GM10248 (cell line): ENCODE results near the gene ANKRD53.

ENCODE experiments used
- CTCF ChIA-PET: fragments of 300-600 bp; sonication (Branson Sonifier 250); formaldehyde crosslinking; extraction: SDS; loops from one replicate; lab custom pipeline; 2021; ENCODE audit warnings: antibody characterized with exemption; lab: Yijun Ruan, JAX
- POLR2A ChIA-PET: fragments of 350-650 bp; sonication (Branson Sonifier 250); formaldehyde crosslinking; extraction: SDS; loops from one replicate; lab custom pipeline; 2020; ENCODE audit warnings: antibody characterized with exemption; lab: Yijun Ruan, JAX
- DNase-seq: peaks from one replicate; pipeline ENCODE4 v3.0.0; 2012; ENCODE audit errors: extremely low spot score
- TF ChIP-seq, protein P1 (sequence below): IDR thresholded peaks from 2 replicates; pipeline ENCODE4 v1.5.1; 2012; ENCODE audit warnings: mild to moderate bottlenecking, low read depth; ENCODE audit errors: extremely low read depth, missing control alignments, control extremely low read depth

The ANKRD53 gene

DNA sequence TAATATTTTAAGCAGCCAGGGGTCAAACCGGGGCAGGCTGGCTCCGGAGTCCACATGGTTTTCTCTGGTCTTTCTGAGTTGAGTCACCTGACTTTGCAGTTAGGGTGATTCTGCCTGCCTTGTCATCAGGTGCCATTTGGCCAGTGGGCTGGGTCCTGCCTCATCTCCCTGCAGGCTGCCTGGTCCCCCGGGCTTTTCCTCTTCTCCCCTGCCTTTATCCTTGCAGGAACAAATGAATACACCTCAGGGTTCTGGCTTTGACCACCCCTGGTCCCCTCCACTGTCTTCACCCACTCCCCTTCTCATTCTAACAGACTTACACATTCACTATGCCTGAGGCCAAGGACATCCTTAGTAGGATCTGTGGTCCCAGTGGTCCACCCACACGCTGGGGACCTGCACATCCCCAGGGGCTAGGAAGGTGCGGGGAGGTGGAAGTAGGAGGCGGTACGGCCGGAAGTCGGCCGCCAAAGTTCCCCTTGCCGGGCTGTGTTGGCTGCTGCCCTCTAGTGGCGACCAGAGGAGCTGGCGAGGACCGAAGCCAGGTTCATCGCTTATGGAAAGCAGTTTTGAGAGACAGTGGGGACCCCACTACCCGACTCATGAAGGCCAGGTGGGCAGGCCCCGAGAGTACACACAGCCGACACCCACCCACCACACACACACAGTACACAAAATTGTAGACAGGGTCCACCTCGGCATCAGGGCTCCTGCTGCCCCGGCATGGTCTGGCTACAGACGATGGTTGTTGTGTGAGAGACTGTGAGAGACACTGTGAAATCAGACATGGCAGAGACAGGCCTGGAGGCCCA, 22.6 kb downstream of the ANKRD53 start:
- TF ChIP-seq, protein P1, sequence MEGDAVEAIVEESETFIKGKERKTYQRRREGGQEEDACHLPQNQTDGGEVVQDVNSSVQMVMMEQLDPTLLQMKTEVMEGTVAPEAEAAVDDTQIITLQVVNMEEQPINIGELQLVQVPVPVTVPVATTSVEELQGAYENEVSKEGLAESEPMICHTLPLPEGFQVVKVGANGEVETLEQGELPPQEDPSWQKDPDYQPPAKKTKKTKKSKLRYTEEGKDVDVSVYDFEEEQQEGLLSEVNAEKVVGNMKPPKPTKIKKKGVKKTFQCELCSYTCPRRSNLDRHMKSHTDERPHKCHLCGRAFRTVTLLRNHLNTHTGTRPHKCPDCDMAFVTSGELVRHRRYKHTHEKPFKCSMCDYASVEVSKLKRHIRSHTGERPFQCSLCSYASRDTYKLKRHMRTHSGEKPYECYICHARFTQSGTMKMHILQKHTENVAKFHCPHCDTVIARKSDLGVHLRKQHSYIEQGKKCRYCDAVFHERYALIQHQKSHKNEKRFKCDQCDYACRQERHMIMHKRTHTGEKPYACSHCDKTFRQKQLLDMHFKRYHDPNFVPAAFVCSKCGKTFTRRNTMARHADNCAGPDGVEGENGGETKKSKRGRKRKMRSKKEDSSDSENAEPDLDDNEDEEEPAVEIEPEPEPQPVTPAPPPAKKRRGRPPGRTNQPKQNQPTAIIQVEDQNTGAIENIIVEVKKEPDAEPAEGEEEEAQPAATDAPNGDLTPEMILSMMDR, result peak; percentile 94
- peak; percentile 87 for DNase-seq
- ChIA-PET POLR2A (no interaction called here), CTCF (interaction anchor here (0.8 to 10.1 kb wide), 27 partner anchors 9 to 700 kb away, joined by 3 to 138 read pairs (median 5); partner anchors contain the start of genes ANKRD53, FAM136A and NAGK)

DNA sequence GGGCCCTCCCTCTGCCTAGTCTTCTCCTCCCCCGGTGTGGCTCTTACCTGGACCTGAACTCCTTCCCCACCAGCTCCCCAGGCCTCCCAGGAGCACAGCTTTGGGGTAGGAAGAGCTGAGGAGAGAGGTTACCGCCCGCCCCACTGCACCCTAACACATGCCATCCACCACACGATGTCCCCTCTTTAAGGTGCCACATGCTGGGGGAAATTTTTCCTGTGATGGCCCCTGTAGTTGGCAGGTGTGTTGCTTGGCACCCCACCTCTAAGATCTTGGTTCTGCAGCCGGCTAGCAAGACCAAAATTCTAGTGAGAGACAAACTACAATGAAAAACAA, 23.1 kb downstream of the ANKRD53 start:
- peak; percentile 5 for DNase-seq
- CTCF ChIA-PET, result interaction anchor here (0.6 to 10.1 kb wide), 29 partner anchors 9 to 700 kb away, joined by 3 to 138 read pairs (median 4); partner anchors contain the start of genes ANKRD53, FAM136A and NAGK
- TF ChIP-seq, protein P1, result no peak
- POLR2A ChIA-PET, result no interaction called here

- DNase-seq, result peak; percentile 3
- CTCF ChIA-PET, result interaction anchor here (0.6 to 10.1 kb wide), 27 partner anchors 9 to 461 kb away, joined by 3 to 138 read pairs (median 5); partner anchors contain the start of genes ANKRD53 and NAGK
- TF ChIP-seq, protein P1, result no peak
- POLR2A ChIA-PET, result no interaction called here
Observed at GRCh38 chr2:71001981-71002570, 23.6 kb downstream of the ANKRD53 start.

DNA sequence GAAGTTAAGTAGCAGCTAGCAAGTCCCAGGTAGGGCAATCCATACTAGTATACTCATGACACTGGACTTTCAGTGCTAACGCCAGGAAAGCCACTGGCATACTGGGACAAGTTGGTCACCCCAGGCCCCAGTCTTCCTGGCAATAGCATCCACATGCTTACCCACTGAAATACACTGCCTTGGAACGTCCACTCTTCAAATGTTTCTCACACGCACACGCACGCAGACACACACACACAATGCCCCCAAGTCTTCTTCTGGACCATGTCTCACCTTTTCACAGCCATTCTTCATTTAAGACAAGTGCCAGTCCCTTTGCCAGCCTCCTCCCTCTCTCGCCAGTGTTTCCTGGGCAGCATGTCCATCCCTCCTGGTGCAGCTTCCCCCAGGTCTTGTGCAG, 25.0 kb downstream of the ANKRD53 start:
- DNase-seq, result peak; percentile 6
- POLR2A ChIA-PET, result no interaction called here
- TF ChIP-seq, protein P1, result no peak
- CTCF ChIA-PET, result interaction anchor here (1.3 to 10.1 kb wide), 3 partner anchors 22 to 153 kb away, joined by 3 to 138 read pairs (median 6); partner anchors contain the start of gene ANKRD53

GRCh38 chr2:71003966-71004755, 25.7 kb downstream of the ANKRD53 start:
- ChIA-PET CTCF (interaction anchor here (1.3 to 10.1 kb wide), 4 partner anchors 23 to 57 kb away, joined by 3 to 138 read pairs (median 4); partner anchors contain the start of gene ANKRD53), POLR2A (interaction anchor here (0.6 kb wide), 1 partner anchor 108 kb away, joined by 6 read pairs; no protein-coding TSS in a partner anchor)
- TF ChIP-seq, protein P1, result no peak
- peak; percentile 3 for DNase-seq

DNA sequence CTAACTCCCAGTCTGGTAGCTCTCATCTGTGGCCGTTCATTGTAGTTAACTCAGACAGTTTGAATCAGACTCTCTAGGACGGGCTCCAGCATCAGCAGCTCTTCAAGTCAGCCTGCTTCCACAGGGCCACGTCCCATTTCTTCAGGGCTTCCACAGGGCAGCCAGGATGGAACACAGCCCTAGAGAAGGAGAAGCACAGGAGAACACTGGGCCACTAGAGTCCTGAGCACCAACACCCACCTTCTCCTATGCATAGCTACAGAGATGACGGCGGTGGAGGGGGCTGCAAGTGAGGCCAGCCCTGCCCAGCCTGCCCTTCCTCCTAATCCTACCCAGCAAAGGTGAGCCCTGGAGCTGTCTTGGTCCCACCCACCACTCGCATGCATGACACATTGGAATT, 26.4 kb downstream of the ANKRD53 start:
- DNase-seq, result peak; percentile 4
- ChIA-PET CTCF (interaction anchor here (0.9 to 10.1 kb wide), 4 partner anchors 23 to 121 kb away, joined by 3 to 138 read pairs (median 4); partner anchors contain the start of gene ANKRD53), POLR2A (interaction anchor here (0.6 kb wide), 1 partner anchor 108 kb away, joined by 6 read pairs; no protein-coding TSS in a partner anchor)
- TF ChIP-seq, protein P1, result no peak
